ENCODE results near the gene ANKRD35.
"Not testable (repeated sequence)": the region's sequence is repeated elsewhere in the genome, so short reads cannot be mapped to it uniquely, and the experiment has no call there.

Gene ANKRD35

GRCh38 chr1:145818095-145818494 lies 67.6 kb downstream of the ANKRD35 start:
- not testable (repeated sequence) for H3K27me3 Mint-ChIP-seq; H3K4me3 Mint-ChIP-seq; H3K9me3 Mint-ChIP-seq; H3K36me3 Mint-ChIP-seq (ENCODE audit: low read depth); H3K27ac Mint-ChIP-seq
- peaks cover 23% of the 10 kb centered on the region for H3K4me1 Mint-ChIP-seq (ENCODE audit: low read depth)

Data from stimulated activated naive CD8-positive, alpha-beta T cell treated with anti-CD3 and anti-CD28 coated beads, Interleukin-15, Interleukin-2, amounts not matched to agents 100 ng/mL and 50 ng/mL, for 24 hours (primary cell).